ENCODE measurements around the gene C2CD3. TPM values are rescaled to one million over a fixed set of nuclear protein-coding genes. Genes with fewer than 3 reads are reported as not detected.
"Not testable (repeated sequence)": the region's sequence is repeated elsewhere in the genome, so short reads cannot be mapped to it uniquely, and the experiment has no call there.

The C2CD3 gene
- total RNA-seq, 6 donors from 2014 or later: 21.4 to 55.5 (median 26.6) TPM

DNA sequence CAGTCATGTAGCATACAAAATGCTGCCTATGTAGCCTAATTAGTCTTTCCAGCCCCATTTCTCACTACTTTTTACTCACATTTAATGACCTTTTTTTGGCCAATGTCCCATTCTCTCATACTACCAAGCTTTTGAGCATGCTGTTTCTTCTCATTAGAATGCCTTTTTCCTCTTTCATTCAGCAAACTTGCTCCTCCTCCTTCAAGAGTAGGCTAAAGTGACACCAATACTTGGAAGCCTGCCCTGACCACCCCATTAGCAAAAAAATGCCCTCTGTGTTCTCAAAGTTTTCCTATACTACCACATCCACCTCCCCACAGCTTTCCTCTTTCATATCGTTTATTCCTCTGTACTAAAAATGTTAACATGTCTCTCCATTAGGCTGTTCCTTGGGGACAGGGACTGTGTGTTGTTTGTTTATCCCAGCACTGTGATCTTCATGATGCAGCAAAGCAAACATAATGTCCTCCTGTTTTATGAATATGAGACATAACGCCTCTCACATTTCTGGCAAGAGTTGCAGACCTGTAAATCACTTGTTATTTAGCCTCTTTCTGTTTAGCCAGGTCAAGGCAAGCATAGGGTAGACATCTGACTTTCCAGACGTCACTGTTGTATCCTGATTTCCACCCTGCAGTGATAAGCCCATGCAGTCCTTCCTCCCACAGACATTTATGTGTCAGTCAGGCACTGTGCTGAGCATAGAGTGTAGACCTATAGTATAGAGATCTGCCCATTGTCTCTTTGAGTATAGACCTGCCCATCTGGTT, 99.9 kb downstream of the C2CD3 start:
- Histone ChIP-seq H3K9me3 (no peaks in the 10 kb centered on the region), H3K27ac (no peak overlapping the region), H3K4me1 (peaks cover 0 to 20% (median 3%) of the 10 kb centered on the region in 4 donors), H3K36me3 (peaks cover 9 to 49% (median 17%) of the 10 kb centered on the region in 4 donors), H3K27me3 (no peaks in the 10 kb centered on the region), H3K4me3 (no peak overlapping the region)
- WGBS, 2 donors: 59 to 70% methylated on average over 3 of the region's 3 CpGs
- no peak for DNase-seq
- TF ChIP-seq POLR2AphosphoS5 (IDR thresholded peaks at IDR 0.05): no peak
- no peak for TF ChIP-seq CTCF (IDR thresholded peaks at IDR 0.05)
- TF ChIP-seq POLR2A (IDR thresholded peaks at IDR 0.05): no peak
- TF ChIP-seq EP300 (IDR thresholded peaks at IDR 0.05): no peak
- no peak for ATAC-seq (ENCODE audit: low FRiP score in 2 of 2)

DNA sequence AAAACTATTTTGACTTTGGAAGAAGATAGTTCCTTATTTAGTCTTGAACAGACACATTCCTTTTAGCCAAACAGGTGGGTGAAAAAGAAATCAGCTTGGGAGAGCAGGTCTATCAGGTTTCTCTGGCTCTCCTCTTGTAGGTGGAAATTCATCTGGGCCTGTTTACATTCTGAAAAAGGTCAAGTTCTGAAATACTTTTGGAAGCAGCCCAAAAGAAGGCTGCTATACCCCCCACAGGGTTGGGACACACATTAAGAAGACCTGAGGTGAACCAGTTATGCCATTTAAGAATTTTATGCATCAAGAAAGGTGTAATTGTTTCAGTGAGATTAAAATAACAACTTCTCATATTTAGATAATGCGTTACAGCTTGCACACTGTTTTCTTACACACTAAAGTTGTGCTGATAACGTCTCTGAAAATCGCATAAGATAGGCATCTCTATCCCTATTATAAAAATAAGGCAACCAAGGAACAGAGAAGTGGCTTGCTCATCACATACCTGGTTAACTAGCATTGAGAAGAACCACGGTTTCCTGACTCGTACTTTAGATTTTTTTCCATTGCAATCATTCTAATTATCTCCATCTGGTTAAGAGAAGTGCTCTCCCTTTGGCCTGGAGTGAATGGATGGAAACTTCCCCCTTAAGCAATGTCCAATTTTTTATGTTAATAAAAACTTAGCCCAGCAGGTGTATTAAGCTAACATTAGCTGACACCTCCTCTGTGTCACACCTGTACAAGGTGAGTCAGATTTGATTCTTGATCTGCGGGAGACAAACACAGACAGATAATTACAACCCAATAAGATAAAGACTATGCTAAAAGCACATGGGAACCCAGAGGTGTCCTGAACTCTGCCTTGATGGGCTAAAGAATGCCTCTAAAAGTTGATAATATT, 101.4 kb downstream of the C2CD3 start:
- peak overlapping the region in 3 of 4 donors; percentile 13 to 64 (median 58) for H3K27ac ChIP-seq
- no peaks in the 10 kb centered on the region for H3K27me3 ChIP-seq
- H3K4me1 ChIP-seq: peaks cover 0 to 20% (median 3%) of the 10 kb centered on the region in 4 donors
- DNase-seq (peak in 1 of 2 donors; percentile 44), ATAC-seq (ENCODE audit: low FRiP score in 2 of 2) (no peak)
- TF ChIP-seq EP300 (IDR thresholded peaks at IDR 0.05) (peak in 1 of 4 donors; percentile 40), POLR2A (IDR thresholded peaks at IDR 0.05) (no peak), CTCF (IDR thresholded peaks at IDR 0.05) (no peak)
- H3K4me3 ChIP-seq: no peak overlapping the region
- WGBS, 2 donors: 56 to 81% methylated on average over 6 of the region's 6 CpGs
- H3K9me3 ChIP-seq: no peaks in the 10 kb centered on the region
- peaks cover 9 to 43% (median 15%) of the 10 kb centered on the region in 4 donors for H3K36me3 ChIP-seq

DNA sequence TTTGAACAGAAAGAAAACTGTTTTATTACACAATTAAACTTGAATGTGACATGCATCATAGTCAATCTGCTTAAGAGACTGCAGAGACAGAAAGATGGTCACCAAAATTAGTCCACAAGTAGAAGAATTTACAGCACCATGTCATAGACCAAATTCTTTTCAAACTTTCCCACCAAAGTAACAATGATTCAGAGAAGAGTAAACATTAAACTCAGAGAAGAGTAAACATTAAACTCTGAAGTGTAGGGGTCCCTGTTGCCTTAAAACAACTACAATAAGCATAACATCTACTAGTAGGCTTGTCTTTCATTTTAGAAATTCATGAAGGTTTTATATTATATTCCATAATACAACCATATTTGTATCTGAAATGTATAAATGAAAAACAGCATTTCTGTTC, 104.1 kb downstream of the C2CD3 start:
- not testable (repeated sequence) for H3K27ac ChIP-seq; DNase-seq; H3K9me3 ChIP-seq; H3K4me3 ChIP-seq; H3K27me3 ChIP-seq; ATAC-seq (ENCODE audit: low FRiP score in 2 of 2)
- H3K4me1 ChIP-seq: peaks cover 0 to 20% (median 3%) of the 10 kb centered on the region in 4 donors
- peaks cover 0 to 19% (median 0%) of the 10 kb centered on the region in 4 donors for H3K36me3 ChIP-seq

DNA sequence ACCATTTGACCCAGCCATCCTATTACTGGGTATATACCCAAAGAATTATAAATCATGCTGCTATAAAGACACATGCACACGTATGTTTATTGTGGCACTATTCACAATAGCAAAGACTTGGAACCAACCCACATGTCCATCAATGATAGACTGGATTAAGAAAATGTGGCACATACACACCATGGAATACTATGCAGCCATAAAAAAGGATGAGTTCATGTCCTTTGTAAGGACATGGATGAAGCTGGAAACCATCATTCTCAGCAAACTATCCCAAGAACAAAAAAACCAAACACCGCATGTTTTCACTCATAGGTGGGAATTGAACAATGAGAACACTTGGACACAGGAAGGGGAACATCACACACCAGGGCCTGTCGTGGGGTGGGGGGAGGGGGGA, 105.3 kb downstream of the C2CD3 start:
- not testable (repeated sequence) for H3K9me3 ChIP-seq; ATAC-seq (ENCODE audit: low FRiP score in 2 of 2); H3K4me3 ChIP-seq; DNase-seq; H3K27ac ChIP-seq; H3K27me3 ChIP-seq
- Histone ChIP-seq H3K36me3 (peaks cover 0 to 16% (median 0%) of the 10 kb centered on the region in 4 donors), H3K4me1 (peaks cover 0 to 18% (median under 1%) of the 10 kb centered on the region in 4 donors)
- 88 to 91% methylated on average over 3 of the region's 3 CpGs for WGBS, 2 donors

GRCh38 chr11:74063628-74064027, 107.2 kb downstream of the C2CD3 start:
- not testable (repeated sequence) for ATAC-seq (ENCODE audit: low FRiP score in 2 of 2); H3K4me3 ChIP-seq; H3K27ac ChIP-seq; H3K27me3 ChIP-seq; H3K9me3 ChIP-seq; H3K36me3 ChIP-seq; DNase-seq; H3K4me1 ChIP-seq
- 65 to 73% methylated on average over 1 of the region's 1 CpG for WGBS, 2 donors

DNA sequence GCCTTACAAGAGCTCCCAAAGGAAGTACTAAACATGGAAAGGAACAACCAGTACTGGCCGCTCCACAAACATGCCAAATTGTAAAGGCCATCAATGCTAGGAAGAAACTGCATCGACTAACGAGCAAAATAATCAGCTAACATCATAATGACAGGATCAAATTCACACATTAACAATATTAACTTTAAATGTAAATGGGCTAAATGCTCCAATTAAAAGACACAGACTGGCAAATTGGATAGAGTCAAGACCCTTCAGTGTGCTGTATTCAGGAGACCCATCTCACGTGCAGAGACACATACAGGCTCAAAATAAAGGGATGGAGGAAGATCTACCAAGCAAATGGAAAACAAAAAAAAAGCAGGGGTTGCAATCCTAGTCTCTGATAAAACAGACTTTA, 109.2 kb downstream of the C2CD3 start:
- not testable (repeated sequence) for H3K27me3 ChIP-seq; DNase-seq; H3K4me1 ChIP-seq; ATAC-seq (ENCODE audit: low FRiP score in 2 of 2); H3K9me3 ChIP-seq; H3K4me3 ChIP-seq; H3K27ac ChIP-seq
- 98 to 99% methylated on average over 4 of the region's 4 CpGs for WGBS, 2 donors
- H3K36me3 ChIP-seq: peaks cover 0 to 10% (median 4%) of the 10 kb centered on the region in 4 donors

Data from upper lobe of left lung (tissue), 6 donors.